Measurements from ENCODE around the gene TMEM221. TPM values are rescaled to one million over a fixed set of nuclear protein-coding genes. Genes with fewer than 3 reads are reported as not detected.

TMEM221 gene
- total and polyA plus RNA-seq, 9 of the 15 experiments (the other 6 are each of a cell fraction or from before 2014, with no cell fraction given), result 0.06 to 0.35 TPM; not detected in 7

GRCh38 chr19:17390665-17391370 is 57.6 kb downstream of the TMEM221 start (continued):
- no peak for TF ChIP-seq HIVEP1 (CRISPR knock-in tag; IDR thresholded peaks at IDR 0.05)
- TF ChIP-seq SAFB (IDR thresholded peaks at IDR 0.05; ENCODE audit: borderline replicate concordance, low read depth, low read length), result 0 out of 2 replicates have a peak, but pooled peaks have one; percentile 22
- TF ChIP-seq SMC3 (conservative IDR thresholded peaks at IDR 0.05; ENCODE audit: insufficient read depth, low read depth, low read length), result peak; percentile 43; the same call in 1 of the 2 replicates
- peak; percentile 37 for TF ChIP-seq HMGN3 (IDR thresholded peaks at IDR 0.05; ENCODE audit: borderline replicate concordance, extremely low read depth, insufficient read length, low read depth, low read length)

GRCh38 chr19:17389957-17390664 is 58.4 kb downstream of the TMEM221 start:
- in situ Hi-C loops (cut with MboI) (loop anchor here (5.0 to 10.0 kb wide), 3 partner anchors 43 to 325 kb away; no protein-coding TSS in a partner anchor), intact Hi-C loops (cut with micrococcal nuclease) (no loop called here)
- no peaks in the 10 kb centered on the region for H3K9me1 ChIP-seq (ENCODE audit: control insufficient read depth, insufficient read depth, low read length)
- H3K9ac ChIP-seq (ENCODE audit: insufficient read depth in 1 of 2, low read depth in 2 of 2, low read length in 2 of 2), result peak overlapping the region in 1 of 2 experiments; percentile 86; a peak in 3 of 4 replicates
- H3K27ac ChIP-seq (ENCODE audit: extremely low read depth, low read depth, low read length), result no peak overlapping the region
- peak in 3 of 4 experiments; percentile 31 to 53 (median 42) for DNase-seq (ENCODE audit: extremely low read depth in 1 of 4, low spot score in 3 of 4)
- no peak for ATAC-seq
- peak overlapping the region; percentile 92 for H3K4me2 ChIP-seq (ENCODE audit: insufficient read depth, low read length)
- H3K36me3 ChIP-seq (ENCODE audit: control insufficient read depth, insufficient read depth, low read length), result no peaks in the 10 kb centered on the region
- no peaks in the 10 kb centered on the region for H3K79me2 ChIP-seq (ENCODE audit: control insufficient read depth, insufficient read depth, low read length)
- peaks cover 9% of the 10 kb centered on the region for H3K9me3 ChIP-seq (replicated peaks; ENCODE audit: control insufficient read depth, insufficient read depth, low read depth, low read length)
- no TSS peak for BruUV-seq (replicated peaks)
- FAIRE-seq, result no peak
- ChIA-PET CTCF (ENCODE audit: low intra/inter-chr PET ratio) (interaction anchor here (0.7 to 2.0 kb wide), 4 partner anchors 85 to 130 kb away, joined by 3 to 7 read pairs (median 4); no protein-coding TSS in a partner anchor), POLR2A (interaction anchor here (0.5 to 1.4 kb wide), 3 partner anchors 19 to 82 kb away, joined by 3 to 4 read pairs (median 4); no protein-coding TSS in a partner anchor)
- no peaks in the 10 kb centered on the region for H3K27me3 ChIP-seq (ENCODE audit: control insufficient read depth in 2 of 2, insufficient read depth in 2 of 2, low read length in 2 of 2)
- WGBS (ENCODE audit: insufficient coverage, low coverage, missing lambda C conversion rate), result 13% methylated on average over 25 of the region's 37 CpGs
- peaks cover 19 to 38% of the 10 kb centered on the region in 2 experiments for H3K4me1 ChIP-seq (replicated peaks in 1 of 2; ENCODE audit: control insufficient read depth in 2 of 2, insufficient read depth in 2 of 2, low read length in 2 of 2)
- peak overlapping the region; percentile 51 for H3K4me3 ChIP-seq
- no peaks in the 10 kb centered on the region for H4K20me1 ChIP-seq (replicated peaks; ENCODE audit: control insufficient read depth, insufficient read depth, low read length)
- peak overlapping the region; percentile 92 for H2AFZ ChIP-seq (ENCODE audit: low read depth, low read length)
- TF ChIP-seq, protein P1, sequence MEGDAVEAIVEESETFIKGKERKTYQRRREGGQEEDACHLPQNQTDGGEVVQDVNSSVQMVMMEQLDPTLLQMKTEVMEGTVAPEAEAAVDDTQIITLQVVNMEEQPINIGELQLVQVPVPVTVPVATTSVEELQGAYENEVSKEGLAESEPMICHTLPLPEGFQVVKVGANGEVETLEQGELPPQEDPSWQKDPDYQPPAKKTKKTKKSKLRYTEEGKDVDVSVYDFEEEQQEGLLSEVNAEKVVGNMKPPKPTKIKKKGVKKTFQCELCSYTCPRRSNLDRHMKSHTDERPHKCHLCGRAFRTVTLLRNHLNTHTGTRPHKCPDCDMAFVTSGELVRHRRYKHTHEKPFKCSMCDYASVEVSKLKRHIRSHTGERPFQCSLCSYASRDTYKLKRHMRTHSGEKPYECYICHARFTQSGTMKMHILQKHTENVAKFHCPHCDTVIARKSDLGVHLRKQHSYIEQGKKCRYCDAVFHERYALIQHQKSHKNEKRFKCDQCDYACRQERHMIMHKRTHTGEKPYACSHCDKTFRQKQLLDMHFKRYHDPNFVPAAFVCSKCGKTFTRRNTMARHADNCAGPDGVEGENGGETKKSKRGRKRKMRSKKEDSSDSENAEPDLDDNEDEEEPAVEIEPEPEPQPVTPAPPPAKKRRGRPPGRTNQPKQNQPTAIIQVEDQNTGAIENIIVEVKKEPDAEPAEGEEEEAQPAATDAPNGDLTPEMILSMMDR (IDR thresholded peaks at IDR 0.05 in 2 of 3, conservative IDR thresholded peaks at IDR 0.05 in 1 of 3; ENCODE audit: insufficient read depth in 2 of 3, low read depth in 1 of 3, low read length in 3 of 3), result peak in 2 of 3 experiments; percentile 11 to 28; a peak in 1 of 6 replicates
- TF ChIP-seq ZBTB34 (CRISPR knock-in tag; IDR thresholded peaks at IDR 0.05) (no peak), ZBTB7A (IDR thresholded peaks at IDR 0.05; ENCODE audit: borderline replicate concordance, control insufficient read depth, low read depth, low read length) (peak; percentile 82), ADNP (tag; IDR thresholded peaks at IDR 0.05) (0 out of 2 replicates have a peak, but pooled peaks have one; percentile 33), HDAC2 (IDR thresholded peaks at IDR 0.05) (peak; percentile 63; the same call in 1 of the 2 replicates), HNRNPLL (IDR thresholded peaks at IDR 0.05; ENCODE audit: low read depth, low read length, poor library complexity, severe bottlenecking) (no peak), SMARCA5 (IDR thresholded peaks at IDR 0.05) (peak; percentile 66), KDM1A (IDR thresholded peaks at IDR 0.05) (peak; percentile 56 to 85)

Measured in K562 (cell line).